WTC11 (cell line): ENCODE results near the gene UBE2J1.

ENCODE experiments used
- ATF1 ChIP-seq: sonication (generic); formaldehyde crosslinking; IDR thresholded peaks from 2 replicates; pipeline ENCODE4 v1.8.1; 2023; ENCODE audit warnings: mild to moderate bottlenecking, moderate library complexity, missing genetic modification reagents
- ATF3 ChIP-seq: sonication (generic); formaldehyde crosslinking; conservative IDR thresholded peaks from 2 replicates; pipeline ENCODE4 v1.8.1; 2022; ENCODE audit warnings: mild to moderate bottlenecking, missing genetic modification reagents
- CTCF ChIP-seq: fragments of 200-600 bp; IDR thresholded peaks from 2 replicates; pipeline ENCODE4 v1.8.0; 2022; ENCODE audit warnings: antibody characterized with exemption
- E2F1 ChIP-seq: sonication (generic); formaldehyde crosslinking; IDR thresholded peaks from 2 replicates; pipeline ENCODE4 v1.8.0; 2022; ENCODE audit warnings: mild to moderate bottlenecking, missing genetic modification reagents
- IRF1 ChIP-seq: sonication (generic); formaldehyde crosslinking; IDR thresholded peaks from 2 replicates; pipeline ENCODE4 v1.8.0; 2023; ENCODE audit warnings: missing genetic modification reagents
- MAX ChIP-seq: sonication (generic); formaldehyde crosslinking; IDR thresholded peaks from 2 replicates; pipeline ENCODE4 v1.8.0; 2022; ENCODE audit warnings: mild to moderate bottlenecking, missing genetic modification reagents
- MYBL2 ChIP-seq: sonication (generic); formaldehyde crosslinking; IDR thresholded peaks from 2 replicates; pipeline ENCODE4 v1.8.1; 2023; ENCODE audit warnings: mild to moderate bottlenecking, moderate library complexity, missing genetic modification reagents
- NFE2L1 ChIP-seq: sonication (generic); formaldehyde crosslinking; IDR thresholded peaks from 2 replicates; pipeline ENCODE4 v1.8.1; 2023; ENCODE audit warnings: missing genetic modification reagents
- NFYB ChIP-seq: sonication (generic); formaldehyde crosslinking; conservative IDR thresholded peaks from 2 replicates; pipeline ENCODE4 v1.8.0; 2022; ENCODE audit warnings: low read depth, missing genetic modification reagents
- NR3C1 ChIP-seq: sonication (generic); formaldehyde crosslinking; conservative IDR thresholded peaks from 2 replicates; pipeline ENCODE4 v1.8.1; 2023; ENCODE audit warnings: low read depth, mild to moderate bottlenecking, missing genetic modification reagents
- TEAD4 ChIP-seq: sonication (generic); formaldehyde crosslinking; IDR thresholded peaks from 2 replicates; pipeline ENCODE4 v1.8.0; 2022; ENCODE audit warnings: mild to moderate bottlenecking, missing genetic modification reagents
- USF1 ChIP-seq: sonication (generic); formaldehyde crosslinking; IDR thresholded peaks from 2 replicates; pipeline ENCODE4 v1.8.0; 2022; ENCODE audit warnings: mild to moderate bottlenecking, missing genetic modification reagents
- ZBTB21 ChIP-seq: sonication (generic); formaldehyde crosslinking; IDR thresholded peaks from 2 replicates; pipeline ENCODE4 v1.8.1; 2023; ENCODE audit warnings: mild to moderate bottlenecking, missing genetic modification reagents, borderline replicate concordance
- ZNF138 ChIP-seq: sonication (generic); formaldehyde crosslinking; conservative IDR thresholded peaks from 2 replicates; pipeline ENCODE4 v1.8.1; 2022; ENCODE audit warnings: mild to moderate bottlenecking, moderate library complexity, missing genetic modification reagents

- no peak for TF ChIP-seq CTCF
- no peak for TF ChIP-seq ZNF138 (CRISPR knock-in tag)
- TF ChIP-seq IRF1 (CRISPR knock-in tag) = no peak
- no peak for TF ChIP-seq ZBTB21 (CRISPR knock-in tag)
- no peak for TF ChIP-seq MAX (CRISPR knock-in tag)
- TF ChIP-seq MYBL2 (CRISPR knock-in tag) = no peak
- TF ChIP-seq NR3C1 = no peak
- no peak for TF ChIP-seq NFE2L1 (CRISPR knock-in tag)
- TF ChIP-seq USF1 (CRISPR knock-in tag) = no peak
- TF ChIP-seq E2F1 (CRISPR knock-in tag) = no peak
- no peak for TF ChIP-seq NFYB (CRISPR knock-in tag)
- TF ChIP-seq TEAD4 (CRISPR knock-in tag) = no peak
- TF ChIP-seq ATF1 (CRISPR knock-in tag) = no peak
- no peak for TF ChIP-seq ATF3
Measured at GRCh38 chr6:89398762-89399525, 46.4 kb upstream of the UBE2J1 start.
